GM19035 (cell line): ENCODE data around the gene MICALL2.

Experiments used
- ATAC-seq: cut with Tn5 transposase; IDR thresholded peaks from one replicate; pipeline ENCODE4 v1.9.1; 2021; ENCODE audit not compliant: unreplicated experiment

The MICALL2 gene

DNA sequence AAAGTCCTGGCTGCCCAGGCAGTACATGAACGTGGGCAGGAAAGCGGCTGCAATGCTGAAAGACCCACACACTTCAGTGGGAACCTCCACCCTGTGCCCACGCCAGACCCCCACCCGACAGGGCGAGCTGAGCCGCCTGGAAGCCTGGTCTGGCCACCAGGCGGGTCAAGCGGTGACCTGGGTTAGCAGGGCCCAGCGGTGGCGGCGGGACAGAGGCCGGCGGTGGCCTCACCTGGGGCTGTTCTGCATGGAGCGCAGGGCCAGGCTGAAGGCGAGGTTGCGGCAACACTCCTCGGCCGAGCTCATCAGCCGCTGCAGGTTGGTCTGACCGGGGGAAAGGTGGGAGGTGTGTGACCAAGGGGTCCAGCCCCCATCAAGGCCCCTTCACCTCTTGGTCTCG lies 11.6 kb upstream of the MICALL2 start:
- no peak for ATAC-seq

DNA sequence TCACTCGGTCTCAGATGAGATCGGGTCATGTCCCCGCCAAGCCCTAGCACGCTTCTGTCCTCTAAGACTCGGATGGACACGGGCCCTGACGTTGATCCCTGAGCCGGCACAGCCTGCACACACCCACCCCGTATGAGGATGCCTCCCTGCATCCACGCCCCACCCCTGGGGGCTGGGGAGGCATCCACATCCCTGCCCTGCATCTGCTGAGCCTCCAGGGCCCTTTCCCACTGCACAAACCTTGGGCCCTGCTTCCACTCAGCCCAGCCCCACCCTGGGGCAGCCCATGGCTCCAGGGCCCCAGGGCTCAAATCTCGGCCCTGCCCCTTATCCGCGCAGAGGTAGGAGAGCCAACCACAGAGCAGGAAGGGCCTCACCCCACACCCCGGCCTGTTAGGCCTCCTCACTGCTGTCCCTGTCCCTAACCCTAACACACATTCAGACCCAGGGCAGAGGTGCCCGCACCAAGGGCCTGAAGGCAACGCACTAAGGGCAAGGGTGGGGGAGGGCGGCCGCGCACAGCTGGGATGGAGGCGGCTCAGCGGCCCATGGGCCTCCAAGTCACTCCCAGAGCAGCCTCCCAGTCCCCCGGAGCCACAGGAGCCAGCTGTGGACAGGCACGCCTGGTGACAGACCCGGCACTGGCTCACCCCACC lies 9.5 kb upstream of the MICALL2 start:
- no peak for ATAC-seq

DNA sequence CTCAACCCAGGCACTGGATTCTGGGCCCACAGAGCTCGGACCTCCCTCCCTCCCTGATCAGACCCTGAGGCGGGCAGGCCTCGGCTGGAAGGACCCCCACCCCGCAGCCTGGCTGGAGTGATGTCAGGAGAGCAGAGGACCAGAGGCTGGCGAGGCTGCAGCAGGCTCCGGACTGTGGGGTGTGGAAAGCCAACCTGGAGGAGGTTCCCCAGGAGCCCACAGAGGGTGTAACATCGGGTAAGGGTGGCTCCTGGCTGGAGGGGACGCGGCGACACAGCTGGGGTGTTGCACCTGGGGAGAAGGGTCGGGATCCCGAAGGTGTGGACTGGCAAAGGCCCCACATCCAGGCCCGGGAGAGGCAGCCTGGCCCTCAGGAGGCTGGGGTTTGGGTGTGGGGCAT lies 8.9 kb upstream of the MICALL2 start:
- ATAC-seq: no peak

DNA sequence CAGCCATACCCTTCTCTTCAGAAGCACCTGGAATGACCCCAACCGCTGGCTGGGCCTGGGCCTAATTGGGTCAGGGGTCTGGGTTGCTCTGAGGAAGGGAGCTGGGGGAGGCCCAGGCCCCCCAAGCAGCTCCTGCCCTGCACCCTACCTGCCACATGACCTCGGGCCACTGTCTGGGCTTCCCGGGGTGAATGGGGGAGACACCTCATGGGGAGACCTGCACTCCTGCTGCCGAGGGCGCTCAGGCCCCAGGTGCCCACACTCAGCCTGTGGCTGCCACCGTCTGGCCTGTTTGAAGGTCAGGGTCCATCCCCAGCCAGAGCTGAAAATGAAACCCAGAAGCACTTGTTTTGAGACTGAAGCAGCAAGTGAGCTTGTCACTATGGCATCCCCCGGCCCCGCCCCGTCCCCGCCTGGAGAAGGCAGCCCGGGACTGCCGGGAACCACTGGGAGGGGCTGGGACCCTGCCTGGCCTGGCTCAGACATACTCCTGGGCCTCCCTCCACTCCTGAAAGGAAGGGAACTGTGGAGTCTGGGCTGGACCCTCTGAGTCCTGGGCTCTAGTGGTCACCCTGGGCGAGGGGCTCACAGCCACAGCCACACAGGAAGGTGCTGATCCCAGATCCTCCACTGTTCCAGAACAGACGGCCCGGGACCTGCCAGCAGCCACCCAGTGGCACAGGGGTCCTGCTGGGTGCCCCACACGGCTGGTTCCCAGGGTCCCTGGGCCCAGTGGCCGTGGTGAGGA lies 7.4 kb upstream of the MICALL2 start:
- ATAC-seq: no peak

- no peak for ATAC-seq
Measured at GRCh38 chr7:1464694-1465093, 5.4 kb upstream of the MICALL2 start.

GRCh38 chr7:1463676-1464223 lies 4.5 kb upstream of the MICALL2 start:
- no peak for ATAC-seq

GRCh38 chr7:1461646-1462375 lies 2.5 kb upstream of the MICALL2 start:
- no peak for ATAC-seq

DNA sequence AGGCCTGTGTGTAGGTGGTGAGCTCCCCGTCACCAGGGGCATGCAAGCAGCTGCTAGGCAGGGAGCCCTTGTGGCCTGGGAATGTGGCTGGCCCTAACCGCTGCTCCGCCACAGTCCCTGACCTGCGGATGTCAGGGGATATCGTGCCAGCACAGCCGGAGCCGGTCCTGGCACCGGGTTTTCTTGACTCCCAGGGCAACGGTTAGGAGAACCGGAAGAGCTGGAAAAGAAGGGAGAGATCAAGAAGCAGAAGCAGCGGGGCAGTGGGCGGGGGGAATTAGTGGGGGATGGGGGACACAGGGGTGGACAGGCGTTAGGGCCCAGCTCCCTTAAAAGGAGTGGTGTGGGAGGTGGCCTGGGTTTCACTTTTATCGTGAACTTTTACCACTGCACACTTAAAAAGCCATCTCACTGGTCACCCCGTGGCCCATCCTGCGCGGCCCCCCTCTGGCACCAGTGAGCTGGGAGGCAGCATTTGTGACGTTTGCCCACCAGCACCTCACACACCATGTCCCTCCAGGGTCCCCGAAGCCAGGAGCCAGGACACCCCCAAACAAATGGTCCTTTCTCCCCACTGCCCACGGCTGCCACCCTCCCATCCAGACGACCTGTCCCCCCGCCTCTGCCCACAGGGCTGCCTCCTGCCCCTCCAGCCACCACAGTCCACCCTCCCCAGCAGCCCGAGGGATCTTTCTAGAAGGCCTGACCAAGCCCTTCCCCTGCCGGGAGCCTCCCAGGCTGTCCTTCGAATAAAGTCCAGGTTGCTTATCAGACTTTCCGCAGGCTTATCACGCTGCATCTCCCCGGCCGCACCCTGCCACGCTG lies 1.8 kb upstream of the MICALL2 start:
- no peak for ATAC-seq

GRCh38 chr7:1459920-1460820 lies 900 bp upstream of the MICALL2 start:
- ATAC-seq: no peak

DNA sequence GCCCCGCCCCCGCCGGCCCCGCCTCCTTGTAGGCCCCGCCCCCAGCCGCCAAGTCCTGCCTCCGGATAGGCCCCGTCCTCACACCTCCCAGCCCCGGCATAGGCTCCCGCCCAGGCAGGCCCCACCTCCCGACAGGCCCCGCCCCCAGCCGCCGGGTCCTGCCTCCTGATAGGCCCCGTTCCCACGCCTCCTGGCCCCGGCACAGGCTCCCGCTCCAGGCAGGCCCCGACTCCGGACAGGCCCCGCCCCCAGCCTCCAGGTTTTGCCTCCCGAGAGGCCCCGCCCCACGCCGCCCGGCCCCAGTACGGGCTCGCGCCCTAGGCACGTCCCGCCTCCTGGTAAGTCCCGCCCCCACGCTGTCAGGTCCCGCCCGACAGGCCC lies 232 bp upstream of the MICALL2 start:
- ATAC-seq: peak; percentile 92

DNA sequence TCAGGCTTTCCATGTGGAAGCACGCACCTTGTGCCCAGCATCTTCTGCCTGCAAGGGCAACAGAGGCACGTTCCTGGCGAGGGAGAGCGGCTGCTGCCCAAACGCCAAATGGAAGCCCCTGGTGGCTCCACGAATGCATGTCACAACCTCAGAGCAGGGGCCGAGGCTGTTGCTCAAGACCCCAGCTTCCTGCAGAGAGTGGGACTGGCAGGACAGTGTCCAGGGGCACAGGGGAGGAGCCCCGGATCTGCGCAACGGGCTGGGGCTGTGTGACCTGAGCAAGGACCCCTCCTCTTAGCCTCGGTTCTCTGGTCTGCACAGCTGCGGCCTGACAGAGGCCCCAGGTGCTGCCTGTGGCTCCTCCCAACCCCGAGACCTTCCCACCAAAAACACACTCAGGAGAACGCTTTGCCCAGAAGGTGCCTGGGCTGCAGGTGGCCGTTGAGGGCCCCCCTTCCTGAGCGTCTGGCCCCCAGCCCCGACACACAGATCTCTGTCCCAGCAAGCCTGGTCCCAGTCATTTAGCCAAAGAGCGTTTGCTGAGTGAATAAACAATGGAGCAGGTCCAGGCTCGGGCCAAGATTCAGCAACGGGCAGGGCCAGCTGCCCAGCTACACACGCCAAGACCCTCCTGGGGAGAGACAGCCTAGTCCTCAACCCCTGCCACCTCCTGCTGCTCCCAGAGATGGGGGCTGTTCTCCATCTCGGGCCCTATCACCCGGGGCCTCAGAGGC lies 1.2 kb downstream of the MICALL2 start:
- no peak for ATAC-seq

DNA sequence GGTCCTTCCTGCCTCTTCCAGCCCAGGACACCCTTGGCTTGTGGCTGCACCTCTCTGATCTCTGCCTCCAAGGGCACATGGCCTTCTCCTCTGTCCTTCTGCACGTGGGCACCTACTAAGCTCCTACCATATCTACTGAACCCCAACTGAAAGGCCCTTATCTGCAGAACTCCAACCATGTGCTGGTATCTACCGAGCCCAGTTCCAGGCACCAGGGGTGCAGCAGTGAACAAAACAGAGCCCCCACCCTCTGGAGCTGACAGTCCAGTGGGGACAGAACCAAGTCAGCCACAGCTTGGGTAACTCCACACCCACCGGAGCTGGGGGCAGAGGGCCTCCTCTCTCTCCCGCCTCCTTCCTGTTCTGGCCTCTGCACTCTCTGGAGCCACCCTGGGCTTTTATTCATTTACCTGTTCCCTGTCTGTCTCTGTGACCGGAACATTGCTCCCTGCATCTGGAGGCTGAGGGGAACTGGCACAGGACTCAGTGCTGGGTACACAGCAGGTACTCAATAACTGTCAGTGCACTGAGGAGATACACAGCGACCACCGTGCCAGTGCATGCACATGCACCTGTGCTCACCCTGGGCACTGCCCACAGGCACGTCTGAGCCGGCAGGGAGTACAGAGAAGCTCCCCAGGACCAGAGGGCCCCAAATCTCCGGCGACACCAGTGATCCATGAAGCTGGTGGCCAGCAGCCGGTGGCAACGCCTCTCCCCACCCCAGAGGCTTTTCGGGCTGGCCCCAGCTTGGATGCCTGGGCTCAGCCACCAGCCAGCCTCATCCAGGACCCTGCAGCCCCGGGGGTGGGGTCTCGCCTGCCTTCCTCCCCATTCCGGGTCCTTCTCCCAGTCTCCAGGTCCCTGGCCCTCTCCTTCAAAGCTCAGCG lies 2.0 kb downstream of the MICALL2 start:
- no peak for ATAC-seq

DNA sequence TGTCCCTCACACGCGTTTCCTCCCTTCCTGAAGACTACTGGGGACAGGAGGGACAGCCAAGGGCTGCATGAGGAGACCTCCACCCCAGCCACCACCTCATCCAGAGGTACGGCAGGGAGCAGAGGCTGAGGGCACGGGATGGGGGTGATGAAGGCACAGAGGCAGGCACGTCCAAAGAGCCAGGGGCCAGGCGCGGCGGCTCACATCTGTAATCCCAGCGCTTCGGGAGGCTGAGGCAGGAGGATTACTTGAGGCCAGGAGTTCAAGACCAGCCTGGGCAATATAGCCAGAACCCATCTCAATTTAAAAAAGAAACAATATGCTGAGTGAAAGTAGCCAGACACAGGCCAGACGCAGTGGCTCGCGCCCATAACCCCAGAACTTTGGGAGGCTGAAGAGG lies 3.3 kb downstream of the MICALL2 start:
- no peak for ATAC-seq

GRCh38 chr7:1455241-1455939 lies 3.9 kb downstream of the MICALL2 start:
- ATAC-seq: no peak

DNA sequence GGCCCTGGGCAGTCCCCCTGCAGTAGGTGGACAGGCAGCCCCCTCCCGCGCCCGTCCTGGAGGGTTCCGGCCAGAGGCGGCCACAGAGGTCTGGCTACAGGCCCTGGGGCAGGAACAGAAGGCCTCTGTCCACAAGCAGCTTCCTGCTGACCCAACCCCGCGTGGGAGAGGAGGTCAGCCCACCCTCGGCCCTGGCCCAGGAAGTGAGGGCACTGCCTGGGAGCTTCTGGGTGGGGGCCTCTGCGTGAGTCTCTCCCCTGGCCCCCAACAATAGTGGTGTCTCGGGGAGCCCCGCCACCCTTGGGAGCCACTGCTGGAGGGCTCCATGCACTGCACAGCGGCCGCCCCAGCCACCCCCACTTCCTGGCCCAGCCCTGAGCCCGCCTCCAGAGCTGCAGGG lies 4.7 kb downstream of the MICALL2 start:
- ATAC-seq: no peak

GRCh38 chr7:1452205-1452604 lies 7.1 kb downstream of the MICALL2 start:
- ATAC-seq: no peak

DNA sequence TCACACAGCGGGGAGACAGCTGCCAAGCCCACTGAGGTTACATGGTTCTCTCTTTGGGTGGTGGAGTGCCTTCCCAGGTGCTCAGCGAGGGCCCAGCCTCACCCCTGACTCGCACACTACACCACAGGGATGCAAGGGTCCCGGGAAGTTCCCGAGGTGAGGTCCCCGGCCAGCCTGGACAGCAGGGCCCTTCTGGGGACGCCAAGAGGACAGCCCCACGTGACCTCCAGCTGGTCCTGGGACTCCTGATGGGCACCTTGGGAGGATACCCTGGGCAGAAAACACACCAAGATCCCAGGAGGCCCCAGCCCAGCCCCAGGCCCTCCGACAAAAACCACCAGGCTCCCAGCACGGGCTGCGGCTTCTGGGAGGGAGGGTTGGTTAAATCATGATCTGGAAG lies 8.3 kb downstream of the MICALL2 start:
- no peak for ATAC-seq

DNA sequence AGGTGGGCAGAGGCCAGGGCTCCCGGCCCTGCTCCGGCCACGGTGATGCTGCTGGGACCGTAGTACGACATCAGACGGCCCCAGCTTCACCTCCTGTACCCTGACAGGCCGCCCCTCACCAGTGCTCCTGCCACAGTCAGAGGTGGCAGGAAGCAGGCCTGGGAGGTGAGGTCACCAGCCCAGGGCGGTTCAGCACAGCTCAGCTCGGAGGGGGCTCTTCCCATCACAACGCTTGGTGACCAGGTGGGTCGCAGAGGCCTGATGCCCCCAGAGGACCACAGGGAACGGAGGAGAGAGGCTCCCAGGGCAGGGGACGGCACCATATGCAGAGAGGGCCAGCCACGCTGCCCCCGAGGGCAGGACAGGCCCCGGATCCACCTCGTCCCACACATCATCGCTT lies 8.8 kb downstream of the MICALL2 start:
- ATAC-seq: no peak
